ENCODE data around the gene PURB.
A peak's percentile ranks its signal among the peaks of the same experiment; 100 is the strongest.

- TF ChIP-seq, protein P1, sequence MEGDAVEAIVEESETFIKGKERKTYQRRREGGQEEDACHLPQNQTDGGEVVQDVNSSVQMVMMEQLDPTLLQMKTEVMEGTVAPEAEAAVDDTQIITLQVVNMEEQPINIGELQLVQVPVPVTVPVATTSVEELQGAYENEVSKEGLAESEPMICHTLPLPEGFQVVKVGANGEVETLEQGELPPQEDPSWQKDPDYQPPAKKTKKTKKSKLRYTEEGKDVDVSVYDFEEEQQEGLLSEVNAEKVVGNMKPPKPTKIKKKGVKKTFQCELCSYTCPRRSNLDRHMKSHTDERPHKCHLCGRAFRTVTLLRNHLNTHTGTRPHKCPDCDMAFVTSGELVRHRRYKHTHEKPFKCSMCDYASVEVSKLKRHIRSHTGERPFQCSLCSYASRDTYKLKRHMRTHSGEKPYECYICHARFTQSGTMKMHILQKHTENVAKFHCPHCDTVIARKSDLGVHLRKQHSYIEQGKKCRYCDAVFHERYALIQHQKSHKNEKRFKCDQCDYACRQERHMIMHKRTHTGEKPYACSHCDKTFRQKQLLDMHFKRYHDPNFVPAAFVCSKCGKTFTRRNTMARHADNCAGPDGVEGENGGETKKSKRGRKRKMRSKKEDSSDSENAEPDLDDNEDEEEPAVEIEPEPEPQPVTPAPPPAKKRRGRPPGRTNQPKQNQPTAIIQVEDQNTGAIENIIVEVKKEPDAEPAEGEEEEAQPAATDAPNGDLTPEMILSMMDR (IDR thresholded peaks at IDR 0.05), result no peak
- peak; percentile 88 to 93 for TF ChIP-seq POLR2A (IDR thresholded peaks at IDR 0.05)
These were observed at the start of gene PURB for GRCh38 chr7:44885394-44886317.

Data from sigmoid colon (tissue), 3 donors.